Amniotic stem cell (primary cell): ENCODE results near the gene NEGR1.
A peak's percentile ranks its signal among the peaks of the same experiment; 100 is the strongest.

Source experiments
- DNase-seq: peaks from one replicate; lab custom pipeline; 2025; lab: John Stamatoyannopoulos, UW

Gene NEGR1

GRCh38 chr1:71561729-71562128 lies 720.6 kb downstream of the NEGR1 start:
- DNase-seq = peak; percentile 3

DNA sequence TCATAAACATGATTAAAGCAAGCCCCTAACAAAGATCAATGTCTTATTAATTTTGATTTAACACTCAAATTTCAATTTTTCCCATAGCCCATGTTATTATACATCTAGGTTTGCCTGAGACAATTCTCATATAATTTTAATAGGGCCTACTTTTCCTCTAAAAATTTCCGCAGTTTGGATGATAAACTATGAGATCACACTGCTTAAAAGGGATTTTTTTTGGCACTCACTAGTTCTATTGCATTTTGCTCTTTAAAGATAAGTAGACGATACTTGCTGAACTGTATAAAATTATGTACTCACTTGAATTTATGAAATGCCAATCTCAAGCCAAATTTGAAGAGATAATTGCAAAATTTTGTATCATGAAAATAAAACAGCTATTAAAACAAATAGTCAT lies 721.1 kb downstream of the NEGR1 start:
- DNase-seq = no peak

- no peak for DNase-seq
These were observed 722.5 kb downstream of the NEGR1 start for GRCh38 chr1:71559880-71560279.

DNA sequence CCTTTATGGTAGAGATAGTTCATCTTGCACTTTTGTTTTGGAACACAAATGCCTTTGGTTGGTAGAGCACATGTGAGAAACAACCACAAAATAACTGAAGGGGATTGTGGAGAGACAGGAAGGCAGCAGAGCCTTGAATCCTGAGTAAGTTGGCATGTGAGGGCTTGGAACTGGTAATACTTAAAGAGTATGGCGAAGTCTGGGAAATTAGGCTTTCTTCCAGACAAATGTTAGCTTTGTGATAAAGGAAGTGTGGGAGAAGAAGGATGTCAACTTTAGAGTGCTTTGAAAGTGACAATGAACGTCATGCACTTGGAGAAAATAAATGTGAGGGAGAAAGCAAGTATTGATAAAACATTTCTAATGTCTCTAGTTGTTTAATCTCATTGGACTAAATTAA lies 725.2 kb downstream of the NEGR1 start:
- no peak for DNase-seq

DNA sequence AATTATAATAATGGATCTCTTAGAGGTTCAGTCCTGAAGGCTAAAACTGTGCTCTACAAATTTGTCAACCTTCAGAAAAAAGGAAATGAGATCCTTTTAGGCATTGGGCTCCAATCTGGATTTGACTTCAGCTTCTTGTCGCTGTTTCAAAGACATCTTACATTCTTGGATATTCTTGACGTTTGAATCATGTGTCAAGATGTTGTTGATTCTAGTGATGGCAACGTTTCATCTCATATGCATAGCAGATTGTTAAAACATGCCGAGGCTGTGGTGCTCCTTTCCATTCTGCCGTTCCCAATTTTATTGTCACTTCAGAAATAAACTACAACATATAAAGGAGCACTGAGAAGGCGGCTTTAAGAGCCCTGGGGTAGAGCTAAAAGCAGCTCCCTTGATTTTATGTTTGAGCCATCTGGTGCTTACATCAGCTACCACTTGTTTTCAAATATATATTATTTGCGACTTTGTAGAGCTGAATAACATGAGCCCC lies 733.9 kb downstream of the NEGR1 start:
- no peak for DNase-seq

GRCh38 chr1:71542155-71542554 lies 740.2 kb downstream of the NEGR1 start:
- DNase-seq = no peak

DNA sequence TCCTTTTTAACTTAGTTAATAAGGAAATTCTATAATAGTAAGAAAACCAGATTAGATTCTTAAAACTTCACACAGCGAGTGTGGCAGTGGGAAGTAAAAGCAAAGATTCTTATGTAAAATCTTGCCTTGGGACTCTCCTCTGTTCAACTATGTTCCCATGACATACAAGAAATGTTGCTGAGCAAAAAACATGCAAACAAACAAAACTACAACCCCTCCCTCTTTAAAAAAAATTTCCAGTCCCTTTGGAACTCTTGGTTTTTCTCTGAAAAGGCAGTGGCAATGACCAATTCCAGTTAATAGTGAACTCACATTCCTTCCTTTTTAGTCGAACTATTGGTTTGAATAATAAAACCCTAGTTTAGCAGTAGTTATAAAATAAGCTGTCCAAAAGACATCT lies 748.4 kb downstream of the NEGR1 start:
- no peak for DNase-seq

DNA sequence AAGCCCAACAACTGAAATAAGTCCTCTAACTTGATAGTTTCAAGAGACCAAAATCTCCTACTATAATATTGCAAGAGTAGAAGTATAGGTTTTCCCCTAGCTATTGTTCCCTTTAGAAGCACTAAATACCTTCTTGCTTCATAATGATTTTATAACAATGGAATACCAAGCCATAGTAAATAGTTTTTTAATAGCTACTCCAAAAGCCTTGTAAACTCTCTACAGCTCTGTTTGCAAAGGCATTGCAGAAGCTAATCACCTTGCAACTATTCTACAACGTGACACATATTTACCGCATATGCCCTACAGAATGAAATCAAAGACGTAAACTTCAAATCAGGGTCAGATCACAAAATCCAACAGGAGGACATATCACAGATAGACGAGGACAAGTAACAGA lies 750.0 kb downstream of the NEGR1 start:
- DNase-seq = no peak

DNA sequence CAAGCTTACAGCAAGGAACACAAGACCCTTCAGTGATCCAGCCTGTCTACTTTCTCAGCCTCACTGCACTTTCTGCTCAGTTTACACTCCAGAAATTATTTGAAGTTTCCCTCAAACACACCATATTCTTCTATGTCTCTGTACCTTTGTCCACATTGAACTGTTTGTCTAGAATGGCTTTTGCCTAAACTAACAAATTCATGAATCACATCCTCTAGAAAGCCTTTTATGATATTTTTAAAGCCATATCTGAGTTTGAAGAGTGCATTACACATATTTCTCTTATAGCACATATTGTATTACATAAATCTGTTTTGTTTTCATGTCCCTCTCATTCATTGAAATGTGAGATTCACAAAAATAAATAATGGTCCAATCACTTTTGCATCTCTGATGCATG lies 755.5 kb downstream of the NEGR1 start:
- DNase-seq = no peak

DNA sequence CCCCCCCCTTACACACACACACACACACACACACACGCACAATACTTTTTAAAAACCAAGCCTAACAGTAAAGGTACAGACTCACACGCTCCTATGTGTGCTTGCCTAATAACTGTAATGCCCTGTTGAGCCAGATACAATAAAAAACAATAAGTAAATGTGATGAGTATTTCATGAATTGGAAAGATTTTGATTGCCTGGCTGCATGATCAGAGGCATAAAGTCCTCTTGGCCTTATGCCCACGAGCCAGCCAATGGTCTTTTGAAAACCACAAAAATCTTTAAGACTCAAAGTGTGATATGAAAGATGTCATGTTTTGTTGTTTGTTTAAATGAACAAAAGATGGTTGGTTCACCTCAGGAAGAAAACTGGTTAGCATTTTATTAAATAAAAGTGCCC lies 759.6 kb downstream of the NEGR1 start:
- DNase-seq = no peak

DNA sequence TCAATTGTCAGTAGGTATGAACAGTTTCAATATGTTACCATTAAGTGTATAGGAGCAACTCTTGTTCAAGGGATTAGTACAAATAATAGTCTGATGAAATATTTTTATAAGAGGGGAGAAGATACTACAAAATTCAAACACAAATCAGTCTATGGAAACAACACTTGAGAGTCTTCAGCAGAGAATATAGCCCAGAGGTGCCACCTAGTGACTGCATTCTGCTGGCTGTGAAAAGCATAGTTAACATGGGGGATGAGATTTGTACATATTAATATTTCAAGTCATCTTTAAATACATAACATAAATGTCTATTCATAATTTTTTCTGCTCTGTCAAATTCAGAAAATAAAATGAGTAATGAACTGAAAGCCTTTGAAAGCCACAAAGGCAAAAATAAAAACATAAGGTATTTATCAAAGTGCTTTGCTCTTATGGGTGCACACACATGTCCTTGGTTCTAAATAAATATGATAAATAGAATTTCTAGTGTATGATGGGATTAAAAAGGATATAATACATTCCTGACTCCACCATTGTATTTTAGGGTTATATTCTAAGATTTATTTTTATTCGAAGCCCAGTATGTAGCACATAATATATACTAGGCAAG lies 760.6 kb downstream of the NEGR1 start:
- peak; percentile 26 for DNase-seq

- DNase-seq = no peak
These were observed 770.8 kb downstream of the NEGR1 start for GRCh38 chr1:71511505-71511904.

GRCh38 chr1:71510725-71511124 lies 771.6 kb downstream of the NEGR1 start:
- DNase-seq = no peak

GRCh38 chr1:71509051-71509595 lies 773.2 kb downstream of the NEGR1 start:
- no peak for DNase-seq

GRCh38 chr1:71502006-71502405 lies 780.3 kb downstream of the NEGR1 start:
- DNase-seq = no peak

GRCh38 chr1:71498542-71498941 lies 783.8 kb downstream of the NEGR1 start:
- no peak for DNase-seq

DNA sequence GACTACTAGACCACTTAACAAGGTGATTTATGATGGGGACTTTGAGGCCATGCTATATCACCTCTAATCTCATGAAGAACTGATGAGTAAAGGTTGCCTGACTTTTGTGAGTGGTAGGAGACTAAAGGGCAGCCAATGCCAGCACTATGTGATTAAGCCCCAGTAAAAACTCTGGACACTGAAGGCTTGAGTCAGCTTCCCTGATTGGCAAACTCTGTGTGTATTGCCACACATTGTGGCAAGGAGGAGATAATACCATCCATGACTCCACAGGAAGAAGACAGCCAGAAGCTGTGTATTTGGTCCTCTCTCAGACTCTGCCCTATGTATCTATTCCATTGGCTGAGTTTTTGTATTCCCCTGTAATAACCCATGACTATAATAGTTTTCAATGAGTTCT lies 788.2 kb downstream of the NEGR1 start:
- DNase-seq = no peak

DNA sequence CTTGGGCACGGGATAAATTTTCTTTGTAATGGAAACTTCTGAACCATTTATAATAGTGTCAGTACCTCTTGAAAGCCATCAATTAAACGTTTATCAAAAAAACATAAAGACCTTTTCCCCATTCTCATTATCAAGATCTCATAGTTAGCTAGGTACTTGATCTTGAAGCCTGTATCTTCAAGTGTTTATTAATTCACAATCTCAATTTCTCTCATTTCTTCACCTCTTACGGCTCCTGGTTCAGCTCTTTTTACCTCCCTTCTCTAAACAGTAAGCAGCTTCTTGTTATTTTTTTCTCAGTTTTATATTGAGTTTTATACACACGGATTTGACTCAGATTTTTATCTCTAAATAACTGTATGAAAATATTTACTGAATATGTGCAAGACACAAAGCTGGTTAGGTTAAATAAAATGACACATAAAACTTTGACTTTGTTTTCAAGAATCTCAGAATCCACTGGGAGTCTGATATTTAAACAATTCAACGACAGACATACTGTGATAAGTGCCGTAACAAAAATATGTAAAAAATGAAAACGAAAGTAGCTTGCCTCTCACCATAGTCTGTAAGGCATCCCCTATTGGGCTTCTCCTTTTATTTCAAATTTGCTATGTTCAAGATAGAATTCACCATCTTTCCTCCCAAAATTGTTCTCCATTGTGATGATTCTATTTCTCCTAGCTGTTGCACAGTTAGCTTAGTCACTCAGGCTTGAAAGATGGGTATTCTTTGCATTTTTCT lies 789.9 kb downstream of the NEGR1 start:
- DNase-seq = no peak

- DNase-seq = no peak
These were observed 791.9 kb downstream of the NEGR1 start for GRCh38 chr1:71490432-71490831.

DNA sequence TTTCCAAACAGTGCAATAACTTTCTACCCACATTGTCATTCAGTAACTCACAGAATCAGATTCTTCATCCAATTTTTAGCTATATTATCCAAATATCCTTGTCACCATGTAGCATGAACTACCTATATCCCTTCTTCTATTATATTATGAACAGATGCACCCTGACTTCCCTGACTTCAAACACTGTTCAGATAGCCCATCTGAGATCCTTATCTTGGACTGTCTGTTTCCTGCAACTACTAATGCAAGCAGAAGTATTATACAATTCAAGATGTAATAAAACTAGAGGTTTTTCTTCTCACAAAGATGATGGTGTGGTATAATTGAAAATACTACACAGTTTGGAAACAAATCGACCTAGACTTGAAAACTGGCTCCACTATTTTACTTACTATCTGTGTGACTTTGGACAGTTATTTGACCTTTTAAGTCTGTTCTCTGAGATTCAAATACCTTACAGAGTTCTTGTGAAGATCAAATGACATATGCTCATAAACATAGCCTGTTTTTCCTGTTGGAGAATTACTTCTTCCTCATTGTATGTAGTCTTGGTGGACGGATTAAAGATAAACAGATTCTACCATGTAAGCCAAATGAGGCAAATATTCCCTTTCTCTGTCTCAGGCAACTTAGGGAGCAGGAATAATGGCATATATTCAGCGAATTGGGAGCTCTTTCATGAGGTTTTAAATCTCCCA lies 793.6 kb downstream of the NEGR1 start:
- DNase-seq = no peak

- DNase-seq = no peak
These were observed 809.0 kb downstream of the NEGR1 start for GRCh38 chr1:71473331-71473730.

- no peak for DNase-seq
These were observed 817.2 kb downstream of the NEGR1 start for GRCh38 chr1:71465093-71465492.

DNA sequence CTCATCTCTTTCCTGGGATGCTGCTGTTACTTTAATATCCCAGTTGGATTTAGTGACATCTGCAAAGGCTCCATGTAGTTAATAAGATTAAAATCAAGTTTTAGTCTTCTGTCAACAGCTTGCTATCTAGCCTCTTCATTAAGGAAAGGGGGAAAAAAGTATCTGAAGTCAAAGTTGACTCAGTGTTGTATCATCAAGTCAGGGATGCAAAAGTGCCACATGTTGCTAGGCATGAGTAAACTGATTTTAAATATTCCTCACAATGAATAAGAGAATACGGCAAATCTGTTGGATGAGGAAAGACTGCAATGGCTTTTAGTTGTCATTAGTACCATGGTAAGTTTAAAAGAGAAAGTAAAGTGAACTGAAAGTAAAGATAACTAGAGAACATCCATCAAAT lies 818.3 kb downstream of the NEGR1 start:
- no peak for DNase-seq
